ENCODE results near the gene GRID1. TPM values are rescaled to one million over a fixed set of nuclear protein-coding genes. Genes with fewer than 3 reads are reported as not detected.

Gene GRID1
- total and polyA plus RNA-seq, 10 of the 15 experiments (the other 5 are each of a cell fraction or from before 2014, with no cell fraction given): 0.04 to 0.62 (median 0.08) TPM; not detected in 5

DNA sequence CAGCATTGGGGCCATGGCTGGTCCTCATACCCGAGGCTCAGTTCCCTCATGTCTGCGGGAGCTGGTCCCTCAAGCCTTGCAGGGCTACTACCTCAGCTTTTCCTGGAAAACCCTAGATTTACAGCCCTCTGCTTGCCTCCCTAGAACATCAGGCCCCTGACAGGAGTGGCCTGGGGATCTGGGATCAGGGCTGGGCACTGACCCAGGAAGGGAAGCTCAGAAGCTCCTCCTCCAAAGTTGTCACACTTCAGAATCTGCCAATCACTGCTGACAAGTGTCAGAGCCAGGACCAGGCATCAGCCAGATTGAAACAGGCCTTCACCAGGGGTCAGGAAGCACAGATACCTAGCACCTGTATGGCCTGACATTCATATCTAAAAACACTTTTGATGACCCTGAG, 115.2 kb downstream of the GRID1 start:
- SMC1A ChIA-PET (ENCODE audit: uncharacterized antibody, unreplicated experiment): no interaction called here
- Histone ChIP-seq H3K36me3 (ENCODE audit: control insufficient read depth in 2 of 2, insufficient read depth in 2 of 2, low read length in 1 of 2) (no peaks in the 10 kb centered on the region), H3K9me3 (replicated peaks; ENCODE audit: control insufficient read depth, insufficient read depth, low read length) (no peaks in the 10 kb centered on the region), H4K20me1 (ENCODE audit: control insufficient read depth, insufficient read depth) (no peaks in the 10 kb centered on the region), H3K4me1 (ENCODE audit: control insufficient read depth, insufficient read depth, low read length) (no peaks in the 10 kb centered on the region), H3K4me2 (ENCODE audit: control insufficient read depth, insufficient read depth) (no peak overlapping the region), H3K27ac (ENCODE audit: control insufficient read depth, insufficient read depth) (no peak overlapping the region), H3K4me3 (no peak overlapping the region), H3K9ac (ENCODE audit: control insufficient read depth, insufficient read depth, low read length) (no peak overlapping the region), H3K27me3 (replicated peaks in 1 of 2; ENCODE audit: control insufficient read depth in 2 of 2, insufficient read depth in 2 of 2, low read length in 1 of 2) (no peaks in the 10 kb centered on the region; a peak in 2 of 4 replicates), H2AFZ (ENCODE audit: control insufficient read depth, low read depth, low read length) (no peak overlapping the region), H3K79me2 (ENCODE audit: control insufficient read depth, insufficient read depth, low read length) (no peaks in the 10 kb centered on the region)
- no peak for TF ChIP-seq YY1 (IDR thresholded peaks at IDR 0.05; ENCODE audit: low read depth, low read length)
- TF ChIP-seq, protein P1, sequence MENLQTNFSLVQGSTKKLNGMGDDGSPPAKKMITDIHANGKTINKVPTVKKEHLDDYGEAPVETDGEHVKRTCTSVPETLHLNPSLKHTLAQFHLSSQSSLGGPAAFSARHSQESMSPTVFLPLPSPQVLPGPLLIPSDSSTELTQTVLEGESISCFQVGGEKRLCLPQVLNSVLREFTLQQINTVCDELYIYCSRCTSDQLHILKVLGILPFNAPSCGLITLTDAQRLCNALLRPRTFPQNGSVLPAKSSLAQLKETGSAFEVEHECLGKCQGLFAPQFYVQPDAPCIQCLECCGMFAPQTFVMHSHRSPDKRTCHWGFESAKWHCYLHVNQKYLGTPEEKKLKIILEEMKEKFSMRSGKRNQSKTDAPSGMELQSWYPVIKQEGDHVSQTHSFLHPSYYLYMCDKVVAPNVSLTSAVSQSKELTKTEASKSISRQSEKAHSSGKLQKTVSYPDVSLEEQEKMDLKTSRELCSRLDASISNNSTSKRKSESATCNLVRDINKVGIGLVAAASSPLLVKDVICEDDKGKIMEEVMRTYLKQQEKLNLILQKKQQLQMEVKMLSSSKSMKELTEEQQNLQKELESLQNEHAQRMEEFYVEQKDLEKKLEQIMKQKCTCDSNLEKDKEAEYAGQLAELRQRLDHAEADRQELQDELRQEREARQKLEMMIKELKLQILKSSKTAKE (IDR thresholded peaks at IDR 0.05; ENCODE audit: low read depth, poor library complexity, severe bottlenecking): no peak
- TF ChIP-seq JUND (IDR thresholded peaks at IDR 0.05; ENCODE audit: low read depth, low read length): no peak
- 47% methylated on average over 2 of the region's 2 CpGs for WGBS (ENCODE audit: insufficient coverage, insufficient replicate concordance, low lambda C conversion rate, missing lambda C conversion rate)
- CTCF ChIA-PET: no interaction called here
- intact Hi-C loops (cut with micrococcal nuclease; ENCODE audit: unreplicated experiment): no loop called here
- no peak for ATAC-seq
- in situ Hi-C loops (cut with MboI): no loop called here
- RAD21 ChIA-PET (ENCODE audit: unreplicated experiment): no interaction called here
- no peak for DNase-seq (ENCODE audit: low read depth, low spot score)
- no peak for FAIRE-seq
- BruUV-seq (replicated peaks): no TSS peak
- POLR2A ChIA-PET: no interaction called here

DNA sequence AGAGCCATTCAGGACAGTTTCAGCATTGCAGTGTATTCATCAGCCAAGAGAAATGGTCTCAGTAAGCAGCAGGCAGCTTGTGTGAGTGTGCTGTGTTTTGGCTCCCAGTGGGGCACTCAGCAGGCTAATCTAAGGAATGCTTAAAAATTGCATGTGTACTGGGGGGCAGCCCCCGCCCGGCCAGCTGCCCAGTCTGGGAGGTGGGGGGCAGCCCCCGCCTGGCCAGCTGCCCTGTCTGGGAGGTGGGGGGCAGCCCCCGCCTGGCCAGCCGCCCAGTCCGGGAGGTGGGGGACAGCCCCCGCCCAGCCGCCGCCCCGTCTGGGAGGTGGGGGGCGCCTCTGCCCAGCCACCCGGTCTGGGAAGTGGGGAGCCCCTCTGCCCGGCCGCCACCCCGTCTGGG, 116.2 kb downstream of the GRID1 start:
- TF ChIP-seq ZNF217 (IDR thresholded peaks at IDR 0.05): no peak
- TF ChIP-seq, protein P2, sequence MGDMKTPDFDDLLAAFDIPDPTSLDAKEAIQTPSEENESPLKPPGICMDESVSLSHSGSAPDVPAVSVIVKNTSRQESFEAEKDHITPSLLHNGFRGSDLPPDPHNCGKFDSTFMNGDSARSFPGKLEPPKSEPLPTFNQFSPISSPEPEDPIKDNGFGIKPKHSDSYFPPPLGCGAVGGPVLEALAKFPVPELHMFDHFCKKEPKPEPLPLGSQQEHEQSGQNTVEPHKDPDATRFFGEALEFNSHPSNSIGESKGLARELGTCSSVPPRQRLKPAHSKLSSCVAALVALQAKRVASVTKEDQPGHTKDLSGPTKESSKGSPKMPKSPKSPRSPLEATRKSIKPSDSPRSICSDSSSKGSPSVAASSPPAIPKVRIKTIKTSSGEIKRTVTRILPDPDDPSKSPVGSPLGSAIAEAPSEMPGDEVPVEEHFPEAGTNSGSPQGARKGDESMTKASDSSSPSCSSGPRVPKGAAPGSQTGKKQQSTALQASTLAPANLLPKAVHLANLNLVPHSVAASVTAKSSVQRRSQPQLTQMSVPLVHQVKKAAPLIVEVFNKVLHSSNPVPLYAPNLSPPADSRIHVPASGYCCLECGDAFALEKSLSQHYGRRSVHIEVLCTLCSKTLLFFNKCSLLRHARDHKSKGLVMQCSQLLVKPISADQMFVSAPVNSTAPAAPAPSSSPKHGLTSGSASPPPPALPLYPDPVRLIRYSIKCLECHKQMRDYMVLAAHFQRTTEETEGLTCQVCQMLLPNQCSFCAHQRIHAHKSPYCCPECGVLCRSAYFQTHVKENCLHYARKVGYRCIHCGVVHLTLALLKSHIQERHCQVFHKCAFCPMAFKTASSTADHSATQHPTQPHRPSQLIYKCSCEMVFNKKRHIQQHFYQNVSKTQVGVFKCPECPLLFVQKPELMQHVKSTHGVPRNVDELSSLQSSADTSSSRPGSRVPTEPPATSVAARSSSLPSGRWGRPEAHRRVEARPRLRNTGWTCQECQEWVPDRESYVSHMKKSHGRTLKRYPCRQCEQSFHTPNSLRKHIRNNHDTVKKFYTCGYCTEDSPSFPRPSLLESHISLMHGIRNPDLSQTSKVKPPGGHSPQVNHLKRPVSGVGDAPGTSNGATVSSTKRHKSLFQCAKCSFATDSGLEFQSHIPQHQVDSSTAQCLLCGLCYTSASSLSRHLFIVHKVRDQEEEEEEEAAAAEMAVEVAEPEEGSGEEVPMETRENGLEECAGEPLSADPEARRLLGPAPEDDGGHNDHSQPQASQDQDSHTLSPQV (IDR thresholded peaks at IDR 0.05): no peak
- TF ChIP-seq IRF4 (IDR thresholded peaks at IDR 0.05; ENCODE audit: low read depth, low read length): no peak
- TF ChIP-seq SRF (IDR thresholded peaks at IDR 0.05; ENCODE audit: low read depth in 2 of 2, low read length in 2 of 2): no peak

More for the DNA sequence above, 116.2 kb downstream of the GRID1 start:
- Histone ChIP-seq H2AFZ (ENCODE audit: control insufficient read depth, low read depth, low read length) (no peak overlapping the region), H4K20me1 (ENCODE audit: control insufficient read depth, insufficient read depth) (no peaks in the 10 kb centered on the region), H3K9ac (ENCODE audit: control insufficient read depth, insufficient read depth, low read length) (no peak overlapping the region), H3K27ac (ENCODE audit: control insufficient read depth, insufficient read depth) (no peak overlapping the region), H3K79me2 (ENCODE audit: control insufficient read depth, insufficient read depth, low read length) (no peaks in the 10 kb centered on the region), H3K36me3 (ENCODE audit: control insufficient read depth in 2 of 2, insufficient read depth in 2 of 2, low read length in 1 of 2) (no peaks in the 10 kb centered on the region), H3K27me3 (replicated peaks in 1 of 2; ENCODE audit: control insufficient read depth in 2 of 2, insufficient read depth in 2 of 2, low read length in 1 of 2) (no peaks in the 10 kb centered on the region; a peak in 2 of 4 replicates), H3K4me1 (ENCODE audit: control insufficient read depth, insufficient read depth, low read length) (no peaks in the 10 kb centered on the region), H3K4me3 (no peak overlapping the region), H3K9me3 (replicated peaks; ENCODE audit: control insufficient read depth, insufficient read depth, low read length) (no peaks in the 10 kb centered on the region), H3K4me2 (ENCODE audit: control insufficient read depth, insufficient read depth) (no peak overlapping the region)
- RAD21 ChIA-PET (ENCODE audit: unreplicated experiment): no interaction called here
- in situ Hi-C loops (cut with MboI) (no loop called here), intact Hi-C loops (cut with micrococcal nuclease; ENCODE audit: unreplicated experiment) (no loop called here)
- BruUV-seq (replicated peaks): no TSS peak
- SMC1A ChIA-PET (ENCODE audit: uncharacterized antibody, unreplicated experiment): no interaction called here
- POLR2A ChIA-PET: no interaction called here
- no peak for ATAC-seq
- CTCF ChIA-PET: no interaction called here
- no peak for DNase-seq (ENCODE audit: low read depth, low spot score)
- no peak for FAIRE-seq
- WGBS (ENCODE audit: insufficient coverage, insufficient replicate concordance, low lambda C conversion rate, missing lambda C conversion rate): 46% methylated on average over 11 of the region's 15 CpGs
